ENCODE data around the gene CD59.

DNA sequence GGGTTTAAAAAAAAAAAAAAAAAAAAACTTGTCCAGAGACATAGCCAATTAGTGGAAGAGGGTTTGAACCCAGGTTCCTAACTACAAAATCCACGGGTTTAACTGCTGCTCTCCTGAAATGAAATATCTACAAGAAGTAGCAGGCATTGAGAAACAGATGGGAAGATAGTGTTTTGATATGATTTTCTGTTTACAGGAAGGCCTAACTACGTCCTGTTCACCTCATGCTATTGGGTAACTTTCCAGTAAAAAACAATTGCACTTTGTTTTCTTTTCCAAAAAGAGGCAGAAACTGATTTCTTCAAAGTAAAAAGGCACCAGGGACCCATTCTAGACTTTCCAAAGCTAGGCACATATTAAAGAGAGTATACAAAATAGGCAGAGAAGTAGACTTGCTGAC, 29.7 kb downstream of the CD59 start:
- TF ChIP-seq, protein P1, sequence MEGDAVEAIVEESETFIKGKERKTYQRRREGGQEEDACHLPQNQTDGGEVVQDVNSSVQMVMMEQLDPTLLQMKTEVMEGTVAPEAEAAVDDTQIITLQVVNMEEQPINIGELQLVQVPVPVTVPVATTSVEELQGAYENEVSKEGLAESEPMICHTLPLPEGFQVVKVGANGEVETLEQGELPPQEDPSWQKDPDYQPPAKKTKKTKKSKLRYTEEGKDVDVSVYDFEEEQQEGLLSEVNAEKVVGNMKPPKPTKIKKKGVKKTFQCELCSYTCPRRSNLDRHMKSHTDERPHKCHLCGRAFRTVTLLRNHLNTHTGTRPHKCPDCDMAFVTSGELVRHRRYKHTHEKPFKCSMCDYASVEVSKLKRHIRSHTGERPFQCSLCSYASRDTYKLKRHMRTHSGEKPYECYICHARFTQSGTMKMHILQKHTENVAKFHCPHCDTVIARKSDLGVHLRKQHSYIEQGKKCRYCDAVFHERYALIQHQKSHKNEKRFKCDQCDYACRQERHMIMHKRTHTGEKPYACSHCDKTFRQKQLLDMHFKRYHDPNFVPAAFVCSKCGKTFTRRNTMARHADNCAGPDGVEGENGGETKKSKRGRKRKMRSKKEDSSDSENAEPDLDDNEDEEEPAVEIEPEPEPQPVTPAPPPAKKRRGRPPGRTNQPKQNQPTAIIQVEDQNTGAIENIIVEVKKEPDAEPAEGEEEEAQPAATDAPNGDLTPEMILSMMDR (IDR thresholded peaks at IDR 0.05 in 2 of 3, conservative IDR thresholded peaks at IDR 0.05 in 1 of 3; ENCODE audit: control insufficient read depth in 2 of 3, extremely low read depth in 1 of 3, insufficient read depth in 1 of 3, low read depth in 3 of 3, low read length in 3 of 3), result no peak
- no peak for TF ChIP-seq POLR2A (IDR thresholded peaks at IDR 0.05; ENCODE audit: low read depth, low read length)
- TF ChIP-seq RFX5 (IDR thresholded peaks at IDR 0.05; ENCODE audit: low read depth, low read length), result no peak
- TF ChIP-seq, protein P2, sequence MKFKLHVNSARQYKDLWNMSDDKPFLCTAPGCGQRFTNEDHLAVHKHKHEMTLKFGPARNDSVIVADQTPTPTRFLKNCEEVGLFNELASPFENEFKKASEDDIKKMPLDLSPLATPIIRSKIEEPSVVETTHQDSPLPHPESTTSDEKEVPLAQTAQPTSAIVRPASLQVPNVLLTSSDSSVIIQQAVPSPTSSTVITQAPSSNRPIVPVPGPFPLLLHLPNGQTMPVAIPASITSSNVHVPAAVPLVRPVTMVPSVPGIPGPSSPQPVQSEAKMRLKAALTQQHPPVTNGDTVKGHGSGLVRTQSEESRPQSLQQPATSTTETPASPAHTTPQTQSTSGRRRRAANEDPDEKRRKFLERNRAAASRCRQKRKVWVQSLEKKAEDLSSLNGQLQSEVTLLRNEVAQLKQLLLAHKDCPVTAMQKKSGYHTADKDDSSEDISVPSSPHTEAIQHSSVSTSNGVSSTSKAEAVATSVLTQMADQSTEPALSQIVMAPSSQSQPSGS (IDR thresholded peaks at IDR 0.05; ENCODE audit: low read length), result no peak
- TF ChIP-seq NFYB (IDR thresholded peaks at IDR 0.05; ENCODE audit: insufficient read depth, low read depth, low read length), result no peak
- TF ChIP-seq ETV6 (conservative IDR thresholded peaks at IDR 0.05 in 1 of 2, IDR thresholded peaks at IDR 0.05 in 1 of 2; ENCODE audit: borderline replicate concordance in 1 of 2, low read depth in 1 of 2), result no peak
- no peak for TF ChIP-seq CHD2 (IDR thresholded peaks at IDR 0.05; ENCODE audit: borderline replicate concordance, low read depth, low read length)
- TF ChIP-seq, protein P3, sequence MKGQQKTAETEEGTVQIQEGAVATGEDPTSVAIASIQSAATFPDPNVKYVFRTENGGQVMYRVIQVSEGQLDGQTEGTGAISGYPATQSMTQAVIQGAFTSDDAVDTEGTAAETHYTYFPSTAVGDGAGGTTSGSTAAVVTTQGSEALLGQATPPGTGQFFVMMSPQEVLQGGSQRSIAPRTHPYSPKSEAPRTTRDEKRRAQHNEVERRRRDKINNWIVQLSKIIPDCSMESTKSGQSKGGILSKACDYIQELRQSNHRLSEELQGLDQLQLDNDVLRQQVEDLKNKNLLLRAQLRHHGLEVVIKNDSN (IDR thresholded peaks at IDR 0.05; ENCODE audit: borderline replicate concordance, extremely low read length, insufficient read depth, low read depth, low read length), result no peak
- TF ChIP-seq MYC (IDR thresholded peaks at IDR 0.05; ENCODE audit: insufficient read depth, insufficient read length, insufficient replicate concordance, low read length, severe bottlenecking), result no peak
- TF ChIP-seq TCF12 (IDR thresholded peaks at IDR 0.05; ENCODE audit: low read depth, low read length), result no peak
- TF ChIP-seq CEBPB (IDR thresholded peaks at IDR 0.05; ENCODE audit: borderline replicate concordance in 1 of 2, low read depth in 2 of 2, low read length in 2 of 2), result no peak
- no peak for TF ChIP-seq NFIC (IDR thresholded peaks at IDR 0.05; ENCODE audit: low read depth, low read length)
